Neural progenitor cell (in vitro differentiated cells): ENCODE results near the gene PHLDA1. TPM values are rescaled to one million over a fixed set of nuclear protein-coding genes. Genes with fewer than 3 reads are reported as not detected.

Source experiments
- DNase-seq: peaks from one replicate; pipeline ENCODE4 v3.0.0-alpha.2; 2016; ENCODE audit warnings: low spot score
- H2AFZ ChIP-seq: fragments of 200-600 bp; sonication (generic); replicated peaks from 2 replicates; pipeline ENCODE4 v1.6.1; 2016; ENCODE audit warnings: antibody characterized with exemption
- H3F3A ChIP-seq: fragments of 200-600 bp; sonication (generic); 2 replicates; pipeline ENCODE4 v1.6.1; 2016; ENCODE audit warnings: antibody characterized with exemption, low read depth
- H3K27ac ChIP-seq: fragments of 200-600 bp; sonication (generic); 2 replicates; pipeline ENCODE4 v1.5.1; 2016; ENCODE audit warnings: mild to moderate bottlenecking
- H3K27me3 ChIP-seq: fragments of 200-600 bp; sonication (generic); 2 replicates; pipeline ENCODE4 v1.6.1; 2016; ENCODE audit warnings: mild to moderate bottlenecking, moderate library complexity
- H3K36me3 ChIP-seq: fragments of 200-600 bp; sonication (generic); 2 replicates; pipeline ENCODE4 v1.5.1; 2016
- H3K4me1 ChIP-seq: fragments of 200-600 bp; sonication (generic); 2 replicates; pipeline ENCODE4 v1.6.1; 2016; ENCODE audit warnings: mixed run types
- H3K4me2 ChIP-seq: fragments of 200-600 bp; sonication (generic); 2 replicates; pipeline ENCODE4 v1.6.1; 2016
- H3K4me3 ChIP-seq: fragments of 200-600 bp; sonication (generic); 2 replicates; pipeline ENCODE4 v1.5.1; 2016
- H3K79me2 ChIP-seq: fragments of 200-600 bp; sonication (generic); 2 replicates; pipeline ENCODE4 v1.6.1; 2016; ENCODE audit warnings: low read depth
- H3K9ac ChIP-seq: fragments of 200-600 bp; sonication (generic); 2 replicates; pipeline ENCODE4 v1.6.1; 2016
- H3K9me3 ChIP-seq: fragments of 200-600 bp; sonication (generic); 2 replicates; pipeline ENCODE4 v1.5.1; 2016; ENCODE audit warnings: low read depth
- H4K20me1 ChIP-seq: fragments of 200-600 bp; sonication (generic); 2 replicates; pipeline ENCODE4 v1.6.1; 2016; ENCODE audit warnings: low read depth
- H3K27ac Mint-ChIP-seq: 3 replicates; pipeline ENCODE4 v1.8.0; 2021; ENCODE audit warnings: mixed read lengths
- H3K27me3 Mint-ChIP-seq: 2 replicates; pipeline ENCODE4 v1.8.0; 2022; ENCODE audit warnings: low read depth, mild to moderate bottlenecking, inconsistent platforms, moderate library complexity, mixed read lengths; ENCODE audit not compliant: insufficient read depth
- H3K36me3 Mint-ChIP-seq: 3 replicates; pipeline ENCODE4 v1.8.0; 2021; ENCODE audit warnings: mixed read lengths
- H3K4me1 Mint-ChIP-seq: 3 replicates; pipeline ENCODE4 v1.8.0; 2021; ENCODE audit warnings: mixed read lengths
- H3K4me3 Mint-ChIP-seq: 3 replicates; pipeline ENCODE4 v1.8.0; 2021; ENCODE audit warnings: mild to moderate bottlenecking, moderate library complexity, mixed read lengths
- H3K9me3 Mint-ChIP-seq: 3 replicates; pipeline ENCODE4 v1.8.0; 2020; ENCODE audit warnings: mixed read lengths
- CTCF ChIP-seq: fragments of 200-600 bp; sonication (generic); IDR thresholded peaks from 2 replicates; pipeline ENCODE4 v1.5.1; 2017; ENCODE audit warnings: antibody characterized with exemption, mild to moderate bottlenecking
- EZH2 ChIP-seq: fragments of 200-600 bp; sonication (generic); IDR thresholded peaks from 2 replicates; pipeline ENCODE4 v1.6.1; 2017; ENCODE audit warnings: antibody characterized with exemption, mild to moderate bottlenecking, moderate library complexity
- EZH2phosphoT487 ChIP-seq: fragments of 200-600 bp; sonication (generic); IDR thresholded peaks from 2 replicates; pipeline ENCODE4 v1.6.1; 2017; ENCODE audit warnings: antibody characterized with exemption
- total RNA-seq: library from RNA; depleted of rRNA; stranded (reverse); fragments of >200 nt; gene quantifications from 2 replicates; pipeline ENCODE4 v1.2.3, GENCODE V29; 2015; ENCODE audit warnings: low replicate concordance

The PHLDA1 gene
- total RNA-seq, 1 donor from 2014 or later = 1.1 TPM

GRCh38 chr12:75995691-75996090 lies 35.9 kb downstream of the PHLDA1 start:
- Histone ChIP-seq H3K36me3 (no peaks in the 10 kb centered on the region), H3K4me1 (no peaks in the 10 kb centered on the region), H3F3A (no peaks in the 10 kb centered on the region), H3K27me3 (no peaks in the 10 kb centered on the region), H3K4me2 (no peak overlapping the region), H4K20me1 (no peaks in the 10 kb centered on the region), H3K4me3 (no peak overlapping the region), H2AFZ (no peak overlapping the region), H3K9me3 (no peaks in the 10 kb centered on the region), H3K9ac (no peak overlapping the region), H3K79me2 (no peaks in the 10 kb centered on the region), H3K27ac (no peak overlapping the region)
- DNase-seq = no peak
- H3K27ac Mint-ChIP-seq = no peak overlapping the region
- H3K36me3 Mint-ChIP-seq = no peaks in the 10 kb centered on the region
- no peaks in the 10 kb centered on the region for H3K9me3 Mint-ChIP-seq
- no peak overlapping the region for H3K4me3 Mint-ChIP-seq
- H3K27me3 Mint-ChIP-seq = peaks cover 6% of the 10 kb centered on the region
- H3K4me1 Mint-ChIP-seq = no peaks in the 10 kb centered on the region
- no peak for TF ChIP-seq CTCF
- TF ChIP-seq EZH2phosphoT487 = no peak
- TF ChIP-seq EZH2 = no peak

- Histone ChIP-seq H3K9me3 (no peaks in the 10 kb centered on the region), H3K4me2 (no peak overlapping the region), H4K20me1 (no peaks in the 10 kb centered on the region), H3K79me2 (no peaks in the 10 kb centered on the region), H3K27ac (no peak overlapping the region), H3K4me1 (no peaks in the 10 kb centered on the region), H2AFZ (no peak overlapping the region), H3K4me3 (no peak overlapping the region), H3K36me3 (no peaks in the 10 kb centered on the region), H3K9ac (no peak overlapping the region), H3F3A (no peaks in the 10 kb centered on the region), H3K27me3 (no peaks in the 10 kb centered on the region)
- H3K4me3 Mint-ChIP-seq = no peak overlapping the region
- H3K4me1 Mint-ChIP-seq = no peaks in the 10 kb centered on the region
- H3K27ac Mint-ChIP-seq = no peak overlapping the region
- TF ChIP-seq CTCF (no peak), EZH2phosphoT487 (no peak), EZH2 (no peak)
- DNase-seq = no peak
- H3K36me3 Mint-ChIP-seq = no peaks in the 10 kb centered on the region
- H3K9me3 Mint-ChIP-seq = peaks cover 7% of the 10 kb centered on the region
- H3K27me3 Mint-ChIP-seq = peaks cover 3% of the 10 kb centered on the region
Measured at GRCh38 chr12:75994069-75994740, 37.4 kb downstream of the PHLDA1 start.

- no peak for TF ChIP-seq EZH2
- no peak for TF ChIP-seq EZH2phosphoT487
- no peak for TF ChIP-seq CTCF
- H3K4me3 Mint-ChIP-seq = no peak overlapping the region
Measured at GRCh38 chr12:75991753-75992152, 39.8 kb downstream of the PHLDA1 start.

More at GRCh38 chr12:75991753-75992152, 39.8 kb downstream of the PHLDA1 start:
- Histone ChIP-seq H3K4me1 (no peaks in the 10 kb centered on the region), H3K9me3 (no peaks in the 10 kb centered on the region), H3K4me3 (no peak overlapping the region), H3K36me3 (no peaks in the 10 kb centered on the region), H3F3A (no peaks in the 10 kb centered on the region), H3K4me2 (no peak overlapping the region), H4K20me1 (no peaks in the 10 kb centered on the region), H3K27me3 (no peaks in the 10 kb centered on the region), H3K79me2 (no peaks in the 10 kb centered on the region), H3K27ac (no peak overlapping the region), H3K9ac (no peak overlapping the region), H2AFZ (no peak overlapping the region)
- no peaks in the 10 kb centered on the region for H3K36me3 Mint-ChIP-seq
- H3K27me3 Mint-ChIP-seq = peaks cover 5% of the 10 kb centered on the region
- H3K4me1 Mint-ChIP-seq = no peaks in the 10 kb centered on the region
- no peak for DNase-seq
- H3K27ac Mint-ChIP-seq = no peak overlapping the region
- H3K9me3 Mint-ChIP-seq = peaks cover 20% of the 10 kb centered on the region
